Activated CD4-positive, alpha-beta T cell treated with anti-CD3 and anti-CD28 coated beads, Interleukin-2, amount 10 ng/mL, durations not matched to agents 7 days and 5 days (primary cell): ENCODE data around the gene MAD1L1. TPM values are rescaled to one million over a fixed set of nuclear protein-coding genes. Genes with fewer than 3 reads are reported as not detected.

Experiments
- CTCF ChIA-PET: fragments of 350-600 bp; sonication (Branson Sonifier 250); formaldehyde crosslinking; loops from one replicate; lab custom pipeline; 2021; ENCODE audit warnings: antibody characterized with exemption; lab: Charles Lee
- POLR2A ChIA-PET: fragments of 350-600 bp; sonication (Branson Sonifier 250); formaldehyde crosslinking; loops from one replicate; lab custom pipeline; 2021; ENCODE audit warnings: antibody characterized with exemption; lab: Charles Lee
- DNase-seq: peaks from one replicate; pipeline ENCODE4 v3.0.0-alpha.2; 2020
- H3K27ac Mint-ChIP-seq: one replicate; pipeline ENCODE4 v1.8.0; 2021; ENCODE audit warnings: mild to moderate bottlenecking, moderate library complexity, mixed read lengths
- H3K27me3 Mint-ChIP-seq: one replicate; pipeline ENCODE4 v1.8.0; 2021; ENCODE audit warnings: mixed read lengths
- H3K36me3 Mint-ChIP-seq: one replicate; pipeline ENCODE4 v1.8.0; 2021; ENCODE audit warnings: low read depth, mixed read lengths
- H3K4me1 Mint-ChIP-seq: one replicate; pipeline ENCODE4 v1.8.0; 2021; ENCODE audit warnings: mixed read lengths
- H3K4me3 Mint-ChIP-seq: one replicate; pipeline ENCODE4 v1.8.0; 2021; ENCODE audit warnings: mild to moderate bottlenecking, moderate library complexity, mixed read lengths
- H3K9me3 Mint-ChIP-seq: one replicate; pipeline ENCODE4 v1.8.0; 2021; ENCODE audit warnings: mixed read lengths
- total RNA-seq, 2 experiments: library from RNA; stranded (reverse); gene quantifications; one replicate each; pipeline ENCODE4 v1.2.3, GENCODE V29; 2021

MAD1L1 gene
- total RNA-seq, 2 experiments from 2014 or later = 125 to 127 TPM

GRCh38 chr7:1918063-1918645 is 314.6 kb downstream of the MAD1L1 start:
- Mint-ChIP-seq H3K36me3 (peaks cover 22% of the 10 kb centered on the region), H3K4me1 (peaks cover 53% of the 10 kb centered on the region), H3K27ac (peak overlapping the region; percentile 36), H3K27me3 (peaks cover 10% of the 10 kb centered on the region), H3K4me3 (no peak overlapping the region), H3K9me3 (no peaks in the 10 kb centered on the region)
- ChIA-PET CTCF (no interaction called here), POLR2A (no interaction called here)
- DNase-seq = no peak

GRCh38 chr7:1917221-1918062 is 315.3 kb downstream of the MAD1L1 start:
- Mint-ChIP-seq H3K9me3 (no peaks in the 10 kb centered on the region), H3K4me1 (peaks cover 46% of the 10 kb centered on the region), H3K36me3 (peaks cover 16% of the 10 kb centered on the region), H3K27me3 (peaks cover 10% of the 10 kb centered on the region), H3K4me3 (no peak overlapping the region), H3K27ac (peak overlapping the region; percentile 36)
- DNase-seq = no peak
- ChIA-PET CTCF (interaction anchor here (0.6 kb wide), 1 partner anchor 45 kb away, joined by 3 read pairs; no protein-coding TSS in a partner anchor), POLR2A (no interaction called here)

GRCh38 chr7:1916601-1916970 is 316.2 kb downstream of the MAD1L1 start:
- POLR2A ChIA-PET = no interaction called here
- Mint-ChIP-seq H3K27me3 (peaks cover 6% of the 10 kb centered on the region), H3K9me3 (no peaks in the 10 kb centered on the region), H3K4me3 (no peak overlapping the region), H3K27ac (no peak overlapping the region), H3K36me3 (peaks cover 11% of the 10 kb centered on the region), H3K4me1 (peaks cover 37% of the 10 kb centered on the region)
- CTCF ChIA-PET = no interaction called here
- DNase-seq = no peak

GRCh38 chr7:1915956-1916600 is 316.7 kb downstream of the MAD1L1 start:
- Mint-ChIP-seq H3K27me3 (peaks cover 6% of the 10 kb centered on the region), H3K9me3 (no peaks in the 10 kb centered on the region), H3K36me3 (peaks cover 11% of the 10 kb centered on the region), H3K27ac (no peak overlapping the region), H3K4me3 (no peak overlapping the region), H3K4me1 (peaks cover 35% of the 10 kb centered on the region)
- no peak for DNase-seq
- ChIA-PET CTCF (no interaction called here), POLR2A (no interaction called here)

- CTCF ChIA-PET = no interaction called here
- H3K4me3 Mint-ChIP-seq = no peak overlapping the region
- no peaks in the 10 kb centered on the region for H3K9me3 Mint-ChIP-seq
- H3K4me1 Mint-ChIP-seq = peaks cover 27% of the 10 kb centered on the region
- H3K36me3 Mint-ChIP-seq = peaks cover 7% of the 10 kb centered on the region
- H3K27me3 Mint-ChIP-seq = peaks cover 3% of the 10 kb centered on the region
- POLR2A ChIA-PET = no interaction called here
- no peak for DNase-seq
- H3K27ac Mint-ChIP-seq = no peak overlapping the region
Observed at GRCh38 chr7:1915326-1915725, 317.4 kb downstream of the MAD1L1 start.

GRCh38 chr7:1914743-1915142 is 318.0 kb downstream of the MAD1L1 start:
- POLR2A ChIA-PET = no interaction called here
- Mint-ChIP-seq H3K9me3 (no peaks in the 10 kb centered on the region), H3K4me1 (peaks cover 21% of the 10 kb centered on the region), H3K36me3 (peaks cover 3% of the 10 kb centered on the region), H3K27me3 (no peaks in the 10 kb centered on the region), H3K27ac (no peak overlapping the region), H3K4me3 (no peak overlapping the region)
- no peak for DNase-seq
- CTCF ChIA-PET = no interaction called here

GRCh38 chr7:1914321-1914720 is 318.4 kb downstream of the MAD1L1 start:
- peaks cover 17% of the 10 kb centered on the region for H3K4me1 Mint-ChIP-seq
- no peak overlapping the region for H3K4me3 Mint-ChIP-seq
- no peak overlapping the region for H3K27ac Mint-ChIP-seq
- no peak for DNase-seq
- ChIA-PET CTCF (no interaction called here), POLR2A (no interaction called here)
- no peaks in the 10 kb centered on the region for H3K9me3 Mint-ChIP-seq
- no peaks in the 10 kb centered on the region for H3K27me3 Mint-ChIP-seq
- peaks cover 3% of the 10 kb centered on the region for H3K36me3 Mint-ChIP-seq

GRCh38 chr7:1913466-1914282 is 319.1 kb downstream of the MAD1L1 start:
- Mint-ChIP-seq H3K27ac (no peak overlapping the region), H3K9me3 (no peaks in the 10 kb centered on the region), H3K27me3 (no peaks in the 10 kb centered on the region), H3K4me1 (peaks cover 11% of the 10 kb centered on the region), H3K36me3 (peaks cover 3% of the 10 kb centered on the region), H3K4me3 (no peak overlapping the region)
- POLR2A ChIA-PET = no interaction called here
- CTCF ChIA-PET = interaction anchor here (1.7 kb wide), 1 partner anchor 8 kb away, joined by 5 read pairs; no protein-coding TSS in a partner anchor
- DNase-seq = no peak

GRCh38 chr7:1912593-1913465 is 319.9 kb downstream of the MAD1L1 start:
- Mint-ChIP-seq H3K27me3 (no peaks in the 10 kb centered on the region), H3K4me1 (peaks cover 11% of the 10 kb centered on the region), H3K27ac (no peak overlapping the region), H3K9me3 (no peaks in the 10 kb centered on the region), H3K4me3 (no peak overlapping the region), H3K36me3 (peaks cover 3% of the 10 kb centered on the region)
- DNase-seq = no peak
- POLR2A ChIA-PET = no interaction called here
- CTCF ChIA-PET = interaction anchor here (1.7 kb wide), 1 partner anchor 9 kb away, joined by 5 read pairs; no protein-coding TSS in a partner anchor

GRCh38 chr7:1911571-1911970 is 321.2 kb downstream of the MAD1L1 start:
- Mint-ChIP-seq H3K36me3 (no peaks in the 10 kb centered on the region), H3K27me3 (no peaks in the 10 kb centered on the region), H3K4me3 (no peak overlapping the region), H3K4me1 (peaks cover 5% of the 10 kb centered on the region), H3K27ac (no peak overlapping the region), H3K9me3 (no peaks in the 10 kb centered on the region)
- CTCF ChIA-PET = interaction anchor here (1.7 kb wide), 1 partner anchor 10 kb away, joined by 5 read pairs; no protein-coding TSS in a partner anchor
- POLR2A ChIA-PET = no interaction called here
- DNase-seq = no peak

- Mint-ChIP-seq H3K27me3 (no peaks in the 10 kb centered on the region), H3K4me3 (no peak overlapping the region), H3K27ac (no peak overlapping the region), H3K4me1 (no peaks in the 10 kb centered on the region), H3K9me3 (no peaks in the 10 kb centered on the region), H3K36me3 (no peaks in the 10 kb centered on the region)
- ChIA-PET POLR2A (no interaction called here), CTCF (no interaction called here)
- DNase-seq = no peak
Observed at GRCh38 chr7:1910827-1911226, 321.9 kb downstream of the MAD1L1 start.
